ENCODE results near the gene HMGB4.

Gene HMGB4

GRCh38 chr1:33872275-33872674 is 8.4 kb downstream of the HMGB4 start:
- DNase-seq (ENCODE audit: low read depth in 1 of 2, low spot score in 1 of 2), result no peak
- Histone ChIP-seq H3K27me3 (ENCODE audit: insufficient read depth, poor library complexity, severe bottlenecking) (no peaks in the 10 kb centered on the region), H3K4me3 (replicated peaks; ENCODE audit: insufficient read depth, low read length) (no peak overlapping the region), H3K27ac (replicated peaks) (no peak overlapping the region)
- no peak for TF ChIP-seq POLR2AphosphoS5 (IDR thresholded peaks at IDR 0.05; ENCODE audit: low read depth)
- no peak for TF ChIP-seq REST (IDR thresholded peaks at IDR 0.05; ENCODE audit: insufficient replicate concordance, low read depth)
- no peak for TF ChIP-seq SPI1 (IDR thresholded peaks at IDR 0.05; ENCODE audit: borderline replicate concordance, low read depth)
- TF ChIP-seq GABPA (IDR thresholded peaks at IDR 0.05; ENCODE audit: low read depth), result no peak
- TF ChIP-seq CTCF (IDR thresholded peaks at IDR 0.05; ENCODE audit: insufficient read depth, low read length), result no peak

- H3K27ac ChIP-seq (replicated peaks), result no peak overlapping the region
- H3K27me3 ChIP-seq (ENCODE audit: insufficient read depth, poor library complexity, severe bottlenecking), result no peaks in the 10 kb centered on the region
- no peak overlapping the region for H3K4me3 ChIP-seq (replicated peaks; ENCODE audit: insufficient read depth, low read length)
- DNase-seq (ENCODE audit: low read depth in 1 of 2, low spot score in 1 of 2), result no peak
- TF ChIP-seq GABPA (IDR thresholded peaks at IDR 0.05; ENCODE audit: low read depth) (no peak), SPI1 (IDR thresholded peaks at IDR 0.05; ENCODE audit: borderline replicate concordance, low read depth) (no peak), POLR2AphosphoS5 (IDR thresholded peaks at IDR 0.05; ENCODE audit: low read depth) (no peak), CTCF (IDR thresholded peaks at IDR 0.05; ENCODE audit: insufficient read depth, low read length) (no peak), REST (IDR thresholded peaks at IDR 0.05; ENCODE audit: insufficient replicate concordance, low read depth) (no peak)
Measured at GRCh38 chr1:33872683-33873082, 8.8 kb downstream of the HMGB4 start.

GRCh38 chr1:33874636-33875035 is 10.8 kb downstream of the HMGB4 start:
- Histone ChIP-seq H3K27ac (replicated peaks) (no peak overlapping the region), H3K4me3 (replicated peaks; ENCODE audit: insufficient read depth, low read length) (no peak overlapping the region), H3K27me3 (ENCODE audit: insufficient read depth, poor library complexity, severe bottlenecking) (no peaks in the 10 kb centered on the region)
- TF ChIP-seq SPI1 (IDR thresholded peaks at IDR 0.05; ENCODE audit: borderline replicate concordance, low read depth) (no peak), POLR2AphosphoS5 (IDR thresholded peaks at IDR 0.05; ENCODE audit: low read depth) (no peak), GABPA (IDR thresholded peaks at IDR 0.05; ENCODE audit: low read depth) (no peak), CTCF (IDR thresholded peaks at IDR 0.05; ENCODE audit: insufficient read depth, low read length) (no peak), REST (IDR thresholded peaks at IDR 0.05; ENCODE audit: insufficient replicate concordance, low read depth) (no peak)
- no peak for DNase-seq (ENCODE audit: low read depth in 1 of 2, low spot score in 1 of 2)
